HG03196 (cell line): Measurements from ENCODE around the gene HPS5.
"Not testable (repeated sequence)": the region's sequence is repeated elsewhere in the genome, so short reads cannot be mapped to it uniquely, and the experiment has no call there.

Experiments used
- ATAC-seq: cut with Tn5 transposase; IDR thresholded peaks from one replicate; pipeline ENCODE4 v1.9.1; 2021; ENCODE audit not compliant: unreplicated experiment

Gene HPS5, protein sequence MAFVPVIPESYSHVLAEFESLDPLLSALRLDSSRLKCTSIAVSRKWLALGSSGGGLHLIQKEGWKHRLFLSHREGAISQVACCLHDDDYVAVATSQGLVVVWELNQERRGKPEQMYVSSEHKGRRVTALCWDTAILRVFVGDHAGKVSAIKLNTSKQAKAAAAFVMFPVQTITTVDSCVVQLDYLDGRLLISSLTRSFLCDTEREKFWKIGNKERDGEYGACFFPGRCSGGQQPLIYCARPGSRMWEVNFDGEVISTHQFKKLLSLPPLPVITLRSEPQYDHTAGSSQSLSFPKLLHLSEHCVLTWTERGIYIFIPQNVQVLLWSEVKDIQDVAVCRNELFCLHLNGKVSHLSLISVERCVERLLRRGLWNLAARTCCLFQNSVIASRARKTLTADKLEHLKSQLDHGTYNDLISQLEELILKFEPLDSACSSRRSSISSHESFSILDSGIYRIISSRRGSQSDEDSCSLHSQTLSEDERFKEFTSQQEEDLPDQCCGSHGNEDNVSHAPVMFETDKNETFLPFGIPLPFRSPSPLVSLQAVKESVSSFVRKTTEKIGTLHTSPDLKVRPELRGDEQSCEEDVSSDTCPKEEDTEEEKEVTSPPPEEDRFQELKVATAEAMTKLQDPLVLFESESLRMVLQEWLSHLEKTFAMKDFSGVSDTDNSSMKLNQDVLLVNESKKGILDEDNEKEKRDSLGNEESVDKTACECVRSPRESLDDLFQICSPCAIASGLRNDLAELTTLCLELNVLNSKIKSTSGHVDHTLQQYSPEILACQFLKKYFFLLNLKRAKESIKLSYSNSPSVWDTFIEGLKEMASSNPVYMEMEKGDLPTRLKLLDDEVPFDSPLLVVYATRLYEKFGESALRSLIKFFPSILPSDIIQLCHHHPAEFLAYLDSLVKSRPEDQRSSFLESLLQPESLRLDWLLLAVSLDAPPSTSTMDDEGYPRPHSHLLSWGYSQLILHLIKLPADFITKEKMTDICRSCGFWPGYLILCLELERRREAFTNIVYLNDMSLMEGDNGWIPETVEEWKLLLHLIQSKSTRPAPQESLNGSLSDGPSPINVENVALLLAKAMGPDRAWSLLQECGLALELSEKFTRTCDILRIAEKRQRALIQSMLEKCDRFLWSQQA

DNA sequence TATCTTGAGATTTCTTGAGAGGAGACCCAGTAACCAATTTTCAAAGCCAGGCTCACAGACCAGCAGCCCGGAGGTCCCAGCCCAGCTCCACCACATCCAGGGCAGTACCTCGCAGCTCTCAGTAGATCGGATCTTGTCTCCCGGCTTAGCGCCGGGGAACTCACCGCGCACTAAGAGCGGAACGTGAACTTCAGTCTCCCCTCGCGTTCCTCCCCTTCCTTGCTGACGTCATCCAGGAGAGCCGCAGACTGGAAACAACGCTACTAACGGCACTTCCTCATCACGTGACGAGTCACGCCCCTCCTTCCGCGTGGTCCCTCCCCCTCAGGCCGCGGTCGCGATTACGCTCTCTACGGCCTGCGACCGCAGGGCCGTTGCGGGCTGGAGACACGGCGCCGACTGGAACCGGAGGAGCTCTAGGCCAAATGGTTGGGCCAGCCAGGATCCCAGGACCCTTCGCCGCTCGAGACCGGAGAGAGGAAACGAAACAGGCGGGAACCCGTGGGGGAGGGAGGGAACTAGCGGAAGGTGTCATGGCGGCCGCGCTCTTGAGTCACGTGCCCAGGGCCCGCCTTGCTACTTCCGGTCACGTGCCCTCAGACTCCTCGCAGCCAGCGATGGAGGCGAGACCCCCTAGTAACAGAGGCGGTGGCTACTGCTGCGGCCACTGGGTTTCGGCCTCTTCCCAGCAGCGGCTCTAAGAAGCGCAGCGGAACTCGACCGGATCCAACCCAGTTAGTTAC lies at the start of gene HPS5, which contains the start of gene GTF2H1:
TSS of gene HPS5 (minus strand) at position 172 of the 743 bp plus-strand sequence. CDS start 4,282 bp downstream, outside the sequence.
TSS of gene GTF2H1 (plus strand) at position 599 of the 743 bp plus-strand sequence. CDS start 10,508 bp downstream, outside the sequence.
- peak; percentile 83 for ATAC-seq

DNA sequence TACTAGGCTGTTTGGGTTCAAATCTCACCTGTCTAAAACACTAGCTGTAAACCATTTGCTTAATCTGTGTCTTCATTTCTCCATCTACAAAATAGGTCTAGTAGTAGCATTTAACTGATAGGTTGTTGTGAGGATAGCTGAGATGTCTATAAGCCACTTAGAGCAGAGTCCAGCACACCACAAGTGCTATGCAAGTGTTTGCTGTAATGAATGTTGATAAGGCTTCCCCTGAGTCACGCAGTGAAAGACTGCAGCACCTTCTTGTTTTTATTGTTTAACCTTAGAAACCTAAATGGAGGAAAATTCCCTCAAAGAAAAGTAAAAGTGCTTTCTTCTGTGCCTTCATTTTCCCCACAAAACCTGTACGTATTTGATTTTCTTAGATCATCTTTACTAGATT lies 49.3 kb upstream of the HPS5 start:
- no peak for ATAC-seq

DNA sequence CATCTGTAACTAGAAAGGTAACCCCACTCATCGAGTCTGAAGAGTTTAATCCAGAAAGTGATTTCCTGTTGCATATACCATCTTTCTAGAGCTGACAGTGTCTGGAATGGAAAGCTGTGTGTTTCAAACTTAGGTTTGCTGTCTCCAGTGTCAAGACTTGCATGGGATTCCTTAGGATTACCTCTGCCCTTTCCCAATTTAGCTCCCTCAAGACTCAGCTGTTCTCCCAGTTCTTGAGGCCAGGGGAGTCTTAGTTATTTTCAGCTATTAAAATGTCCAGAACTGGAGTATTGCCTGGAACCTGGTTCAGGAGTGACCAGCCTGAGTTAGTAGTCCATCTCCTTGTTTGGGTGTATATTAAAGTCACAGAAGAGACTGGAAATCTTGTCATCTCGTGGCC lies 47.5 kb upstream of the HPS5 start:
- no peak for ATAC-seq

DNA sequence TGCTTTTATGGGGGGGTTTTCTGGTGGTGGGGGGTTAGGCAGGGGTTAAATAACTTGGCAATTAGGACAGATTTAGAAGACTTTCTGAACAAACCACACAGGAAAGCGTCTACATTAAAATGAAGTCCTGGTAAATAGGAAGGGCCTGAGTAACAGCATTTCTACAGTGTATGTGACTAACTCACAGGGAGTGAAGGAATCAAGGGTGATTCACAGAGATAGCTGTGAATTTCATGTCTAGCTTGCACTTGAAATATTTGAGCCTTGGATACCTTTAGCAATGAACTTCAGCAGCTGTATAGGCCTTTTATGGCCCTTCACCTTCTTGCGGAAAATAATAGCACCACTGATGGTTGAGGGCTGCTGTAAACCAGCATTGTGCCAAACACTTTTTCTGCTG lies 46.3 kb upstream of the HPS5 start:
- no peak for ATAC-seq

DNA sequence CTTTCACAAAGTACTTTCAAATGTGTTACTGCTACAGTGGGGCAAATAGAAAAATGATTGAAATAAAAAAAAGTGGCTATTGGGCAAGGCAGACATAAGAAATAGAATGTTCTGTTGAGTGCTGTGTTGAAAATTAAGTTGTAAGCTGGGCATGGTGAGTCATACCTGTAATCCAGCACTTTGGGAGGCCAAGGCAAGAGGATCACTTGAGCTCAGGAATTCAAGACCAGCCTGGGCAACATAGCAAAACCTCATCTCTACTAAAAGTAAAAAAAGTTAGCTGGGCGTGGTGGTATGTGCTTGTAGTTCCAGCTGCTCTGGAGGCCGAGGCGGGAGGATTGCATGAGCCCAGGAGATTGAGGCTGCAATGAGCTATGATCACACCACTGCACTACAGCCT lies 45.5 kb upstream of the HPS5 start:
- ATAC-seq, result no peak

DNA sequence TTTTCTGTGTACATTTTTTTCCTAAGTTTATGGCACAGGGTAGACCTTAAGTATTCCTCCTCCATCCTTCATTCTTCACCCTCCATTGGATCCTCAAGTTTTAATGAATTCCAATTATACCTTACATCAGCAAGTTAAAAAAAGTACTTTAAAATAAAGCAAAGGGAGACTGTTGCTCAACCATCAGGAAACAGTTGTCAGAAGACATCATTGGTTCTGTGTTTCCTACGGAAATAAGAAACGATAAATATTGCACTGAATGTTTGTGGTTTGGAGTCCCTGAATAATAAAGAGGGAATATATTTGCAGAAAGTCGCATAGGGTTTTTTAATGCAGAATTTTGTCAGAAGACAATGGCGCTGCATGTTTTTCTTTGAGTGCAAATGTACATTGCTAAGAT lies 44.3 kb upstream of the HPS5 start:
- no peak for ATAC-seq

DNA sequence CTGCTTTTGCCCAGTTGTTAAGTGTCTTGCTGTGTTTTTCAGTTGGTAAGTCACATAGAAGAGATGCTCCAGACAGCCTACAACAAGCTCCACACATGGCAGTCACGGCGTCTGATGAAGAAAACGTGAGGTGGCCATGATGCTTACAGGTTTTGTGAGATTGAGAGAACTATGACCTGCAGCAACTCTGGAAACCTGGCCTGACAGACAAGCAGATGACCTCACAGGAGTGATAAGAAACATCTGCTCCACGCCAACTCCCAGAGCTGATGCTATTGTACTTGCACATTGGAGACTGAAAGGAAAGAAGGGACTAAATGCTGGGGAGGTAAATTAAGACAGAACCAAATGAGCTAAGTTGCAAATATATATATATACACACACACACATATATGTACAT lies 43.8 kb upstream of the HPS5 start:
- no peak for ATAC-seq

DNA sequence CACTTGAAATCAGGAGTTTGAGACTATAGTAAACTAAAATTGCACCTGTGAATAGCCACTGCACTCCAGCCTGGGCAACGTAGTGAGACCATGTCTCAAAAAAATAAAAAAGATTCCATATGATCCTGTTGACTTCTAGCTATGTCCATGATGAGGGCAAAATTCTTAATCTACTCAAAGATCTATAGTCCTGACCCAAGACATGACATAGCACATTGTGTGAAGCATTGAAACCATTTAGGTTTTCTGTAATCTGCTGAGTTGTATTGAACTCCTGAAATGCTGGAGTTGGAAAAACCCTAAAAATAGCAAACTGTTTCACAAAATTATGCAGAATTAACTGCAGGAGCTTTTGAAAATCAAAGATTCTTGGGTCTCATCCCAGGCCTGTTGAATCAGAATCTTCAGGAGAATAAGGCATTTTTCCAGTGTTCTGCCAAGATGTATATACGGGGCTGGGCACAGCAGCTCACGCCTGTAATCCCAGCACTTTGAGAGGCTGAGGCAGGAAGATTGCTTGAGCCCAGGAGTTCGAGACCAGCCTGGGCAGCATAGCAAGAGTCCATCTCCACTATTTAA lies 42.6 kb upstream of the HPS5 start:
- no peak for ATAC-seq

DNA sequence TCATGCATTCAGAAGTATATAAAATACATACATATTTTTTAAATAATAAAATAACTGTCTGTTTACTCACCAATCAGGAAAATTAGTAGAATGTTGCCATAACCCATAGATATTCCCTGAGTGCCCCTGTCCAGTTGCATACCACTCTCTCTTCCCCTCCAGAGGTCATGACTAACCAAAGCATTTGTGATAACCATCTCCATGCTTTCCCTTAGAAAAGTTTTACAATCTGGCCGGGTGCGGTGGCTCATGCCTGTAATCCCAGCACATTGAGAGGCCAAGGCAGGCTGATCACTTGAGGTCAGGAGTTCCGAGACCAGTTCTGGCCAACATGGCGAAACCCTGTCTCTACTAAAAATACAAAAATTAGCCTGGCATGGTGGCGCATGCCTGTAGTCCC lies 39.2 kb upstream of the HPS5 start:
- no peak for ATAC-seq

DNA sequence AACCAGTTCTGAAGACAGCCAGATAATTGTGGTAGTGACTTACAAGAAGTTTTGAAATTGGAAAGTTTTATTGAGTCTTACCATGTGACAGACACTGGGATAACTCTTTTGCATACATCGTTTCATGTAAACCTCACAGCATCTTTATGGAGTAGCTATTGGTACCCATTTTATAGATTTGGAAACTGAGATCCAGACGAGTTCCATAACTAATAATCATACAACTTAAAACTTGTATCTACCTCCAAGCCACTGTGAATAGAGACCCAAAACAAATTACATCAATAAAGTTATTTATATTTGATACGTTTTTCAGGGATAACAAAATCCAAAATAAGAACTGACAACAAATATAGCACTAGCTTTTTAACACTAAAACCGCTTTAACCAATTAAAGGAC lies 36.7 kb upstream of the HPS5 start:
- no peak for ATAC-seq

DNA sequence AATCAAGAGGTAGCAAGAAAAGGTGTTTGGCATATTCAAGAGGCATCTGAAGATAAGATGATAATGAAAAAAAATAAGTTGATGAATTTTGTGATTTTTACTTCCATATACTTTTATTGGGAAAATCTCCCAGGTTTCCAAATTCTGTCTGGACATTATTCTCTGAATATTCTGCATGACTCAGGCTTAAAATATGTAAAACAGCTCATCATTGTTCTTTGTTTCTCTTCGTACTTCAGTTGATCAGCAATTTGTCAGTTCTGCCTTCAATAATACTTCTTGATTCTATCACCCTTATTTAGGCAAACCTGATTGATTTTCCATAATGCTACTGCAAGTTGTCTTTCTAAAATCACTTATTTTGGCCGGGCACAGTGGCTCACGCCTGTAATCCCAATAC lies 30.6 kb upstream of the HPS5 start:
- no peak for ATAC-seq

DNA sequence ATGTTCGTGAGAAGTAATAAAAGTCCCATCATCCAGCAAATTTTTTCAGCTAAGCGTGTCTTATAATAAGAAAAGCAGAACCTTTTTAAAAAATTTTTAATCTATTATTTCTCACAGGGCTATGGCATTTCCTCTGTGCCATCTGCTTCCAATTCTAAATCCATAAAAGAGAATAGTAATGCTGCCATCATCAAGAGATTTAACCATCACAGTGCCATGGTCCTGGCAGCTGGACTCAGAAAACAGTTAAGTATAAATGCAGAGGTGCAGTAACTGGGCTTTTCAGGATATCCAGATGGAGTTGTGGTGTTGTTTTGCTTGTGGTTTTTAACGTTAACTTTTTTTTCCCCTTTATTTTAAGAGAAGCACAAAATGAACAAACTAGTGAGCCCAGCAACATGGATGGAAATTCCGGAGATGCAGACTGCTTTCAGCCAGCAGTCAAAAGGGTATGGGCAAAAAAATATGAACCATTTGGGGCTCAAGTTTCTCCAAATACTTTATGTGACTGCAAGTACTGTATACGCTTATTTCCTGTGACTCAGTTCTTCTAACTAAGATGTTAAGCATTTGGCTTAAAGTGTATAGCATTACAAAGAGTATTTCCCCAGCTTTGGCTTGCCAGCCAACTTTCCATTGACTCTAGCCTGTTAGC lies 25.7 kb upstream of the HPS5 start:
- no peak for ATAC-seq

DNA sequence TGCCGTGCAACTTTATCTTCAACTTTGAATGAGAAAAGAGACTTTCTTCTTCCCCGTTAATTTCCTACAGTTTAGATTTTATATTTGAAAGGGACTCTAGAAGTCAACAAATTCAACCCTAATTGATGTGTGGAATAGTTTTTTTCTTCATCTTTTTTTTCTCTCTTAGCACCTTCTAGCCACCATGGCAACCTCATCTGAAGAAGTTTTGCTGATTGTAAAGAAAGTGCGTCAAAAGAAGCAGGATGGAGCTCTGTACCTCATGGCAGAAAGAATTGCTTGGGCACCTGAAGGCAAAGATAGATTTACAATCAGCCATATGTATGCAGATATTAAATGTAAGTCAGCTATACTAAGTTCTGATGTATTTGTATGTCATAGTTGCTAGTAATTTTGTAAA lies 11.0 kb upstream of the HPS5 start:
- ATAC-seq, result no peak

DNA sequence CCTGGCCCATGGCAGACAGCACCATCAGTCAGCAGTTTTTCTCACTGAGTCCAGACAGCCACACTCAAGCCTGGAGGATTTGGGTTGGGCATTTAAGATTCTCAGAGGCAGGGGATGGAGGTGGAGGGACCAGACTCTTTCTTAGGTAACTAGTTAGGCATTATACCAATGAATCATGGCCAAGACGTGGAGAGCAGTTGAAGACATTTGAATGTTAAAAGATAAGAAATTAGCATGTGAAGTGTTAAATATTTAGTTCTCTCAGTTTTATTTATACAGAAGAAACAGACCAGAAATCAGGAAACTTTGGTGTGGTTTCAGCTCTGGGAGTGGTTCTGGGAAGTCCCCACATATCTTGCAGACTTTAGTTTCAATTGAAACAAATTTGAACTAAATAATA lies 10.4 kb upstream of the HPS5 start:
- ATAC-seq, result no peak

DNA sequence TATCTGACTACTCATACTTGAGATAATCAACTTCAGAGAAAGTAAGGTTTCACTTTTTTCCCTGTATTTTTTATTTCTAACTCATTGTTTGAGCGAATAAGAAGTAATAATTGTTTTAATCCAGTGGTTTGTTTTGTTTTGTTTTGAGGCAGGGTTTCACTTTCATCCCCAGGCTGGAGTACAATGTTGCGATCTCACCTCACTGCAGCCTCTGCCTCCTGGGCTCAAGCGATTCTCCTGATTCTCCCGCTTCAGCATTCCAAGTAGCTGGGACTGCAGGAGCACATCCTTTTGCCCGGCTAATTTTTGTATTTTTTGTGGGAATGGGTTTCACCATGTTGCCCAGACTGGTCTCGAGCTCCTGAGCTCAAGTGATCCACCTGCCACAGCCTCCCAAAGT lies 9.0 kb upstream of the HPS5 start:
- no peak for ATAC-seq

DNA sequence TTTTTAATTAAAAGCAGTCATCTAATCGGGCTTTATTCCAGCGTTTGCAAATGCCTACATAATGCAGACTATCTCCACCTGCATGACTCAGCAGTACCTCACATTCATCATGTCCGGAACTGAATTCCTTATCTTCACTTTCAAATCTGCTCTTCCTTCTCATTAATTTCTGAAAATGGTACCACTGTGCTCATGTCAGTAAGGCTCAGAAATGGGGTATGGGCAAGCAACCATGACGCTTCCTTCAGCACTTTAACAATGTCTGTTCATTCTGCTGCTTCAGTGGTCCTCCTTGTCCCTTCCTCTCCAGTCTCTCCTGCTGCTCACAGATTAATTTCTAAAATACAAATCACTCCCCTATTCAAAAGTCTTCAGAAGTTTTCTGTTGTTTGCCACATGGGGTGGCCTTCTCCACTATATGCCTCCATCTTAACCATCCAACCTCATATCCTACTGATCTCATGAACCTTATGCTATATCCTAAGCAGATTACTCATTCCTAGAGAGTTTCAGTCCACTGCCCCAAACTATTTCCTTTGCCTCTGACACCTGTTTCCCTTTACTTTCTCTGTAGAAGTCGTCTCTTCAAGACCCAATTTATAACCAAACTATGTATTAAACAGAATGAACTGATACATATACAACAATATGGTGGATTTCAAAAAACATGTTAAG lies 7.4 kb upstream of the HPS5 start:
- ATAC-seq, result peak; percentile 60

DNA sequence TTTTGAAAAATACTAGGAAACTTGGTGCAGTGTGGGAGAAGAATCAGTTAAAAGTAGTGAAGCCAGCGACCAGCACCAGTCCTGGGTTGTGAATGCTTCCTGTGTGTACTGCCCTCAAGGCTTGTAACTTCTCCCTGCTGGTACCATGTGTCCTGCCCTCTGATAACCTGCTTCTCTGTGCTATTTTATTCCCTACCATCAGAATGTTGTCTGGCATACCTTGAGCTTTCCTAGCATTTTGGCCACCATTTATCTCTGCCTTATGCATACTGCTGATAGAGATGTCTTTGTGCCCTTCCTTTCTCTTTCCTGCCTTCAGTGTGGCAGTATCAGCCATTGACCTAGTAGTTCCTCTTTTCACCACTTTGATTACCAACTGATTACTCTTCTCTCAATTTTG lies 2.4 kb upstream of the HPS5 start:
- no peak for ATAC-seq

DNA sequence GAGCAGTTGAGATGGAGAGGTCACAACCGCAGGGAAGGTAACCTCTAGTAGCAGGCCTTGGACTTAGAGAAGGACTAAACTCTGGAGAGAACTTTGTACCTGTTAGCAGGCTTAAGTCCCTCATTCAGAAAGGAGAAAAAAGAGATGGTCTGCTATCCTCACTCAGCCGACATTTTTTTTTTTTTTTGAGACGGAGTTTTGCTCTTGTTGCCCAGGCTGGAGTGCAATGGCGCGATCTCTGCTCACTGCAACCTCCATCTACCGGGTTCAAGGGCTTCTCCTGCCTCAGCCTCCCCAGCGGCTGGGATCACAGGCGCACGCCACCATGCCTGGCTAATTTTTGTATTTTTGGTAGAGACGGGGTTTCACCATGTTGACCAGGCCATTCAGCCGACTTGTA lies 1.9 kb upstream of the HPS5 start:
- not testable (repeated sequence) for ATAC-seq

DNA sequence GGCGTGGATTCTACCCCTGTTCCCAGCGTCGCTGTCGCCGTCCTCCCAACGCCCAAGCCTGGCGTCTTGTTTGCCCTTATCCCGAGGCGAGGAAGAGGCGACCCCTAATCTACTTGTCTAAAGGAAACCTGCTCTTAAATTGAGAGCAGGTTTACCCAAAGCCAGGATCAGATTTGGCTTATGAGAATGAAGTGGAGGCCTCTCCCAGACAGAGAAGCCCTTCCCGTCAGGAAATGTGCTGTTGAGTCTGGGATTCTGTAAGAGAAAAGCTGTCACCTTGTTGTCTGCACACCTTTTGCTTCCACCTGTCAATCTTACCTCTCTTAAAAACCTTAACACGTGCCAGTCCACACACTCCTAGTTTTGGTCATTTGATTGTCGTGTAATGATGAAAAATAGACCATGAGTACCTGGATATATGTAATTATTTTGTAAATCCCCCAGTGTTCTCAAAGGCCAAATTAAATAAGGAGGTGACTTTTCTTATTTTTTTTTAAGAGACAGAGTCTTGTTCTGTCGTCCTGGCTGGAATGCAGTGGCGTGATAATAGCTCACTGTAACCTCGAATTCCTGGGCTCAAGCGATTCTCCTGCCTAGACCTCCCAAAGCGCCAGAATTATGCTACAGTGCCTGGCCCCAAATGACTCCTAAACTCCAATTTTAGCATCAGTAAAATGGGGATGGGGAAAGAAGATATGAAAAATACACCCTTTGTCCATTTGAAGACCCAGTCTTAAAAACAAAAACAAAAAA lies 1.1 kb upstream of the HPS5 start:
- ATAC-seq, result no peak
